ENCODE data around the gene RAB3D.
"Not testable (repeated sequence)": the region's sequence is repeated elsewhere in the genome, so short reads cannot be mapped to it uniquely, and the experiment has no call there.

RAB3D gene

GRCh38 chr19:11339254-11340098 lies at the start of gene RAB3D:
TSS of gene RAB3D (minus strand) at chr19:11339657. CDS start at chr19:11337399, 2,258 bp downstream.
- peak; percentile 56 to 73 (median 62) for DNase-seq

GRCh38 chr19:11387162-11388034 lies 47.9 kb upstream of the RAB3D start:
- no peak for DNase-seq

- no peak for DNase-seq
These were observed 45.3 kb upstream of the RAB3D start for GRCh38 chr19:11384778-11385129.

GRCh38 chr19:11383706-11384048 lies 44.2 kb upstream of the RAB3D start:
- DNase-seq: no peak

GRCh38 chr19:11382898-11383705 lies 43.6 kb upstream of the RAB3D start:
- DNase-seq: peak in 1 of 4 experiments; percentile 17

GRCh38 chr19:11380653-11381537 lies 41.4 kb upstream of the RAB3D start:
- peak; percentile 81 to 95 (median 93) for DNase-seq

GRCh38 chr19:11379857-11380350 lies 40.4 kb upstream of the RAB3D start:
- DNase-seq: no peak

GRCh38 chr19:11379269-11379845 lies 39.9 kb upstream of the RAB3D start:
- not testable (repeated sequence) for DNase-seq

GRCh38 chr19:11378319-11379189 lies 39.1 kb upstream of the RAB3D start:
- DNase-seq: no peak

- DNase-seq: no peak
These were observed 38.3 kb upstream of the RAB3D start for GRCh38 chr19:11377756-11378155.

- DNase-seq: no peak
These were observed 37.8 kb upstream of the RAB3D start for GRCh38 chr19:11377237-11377636.

GRCh38 chr19:11375143-11375948 lies 35.9 kb upstream of the RAB3D start:
- peak in 3 of 4 experiments; percentile 32 to 73 (median 66) for DNase-seq

- peak; percentile 90 to 95 (median 92) for DNase-seq
These were observed 35.1 kb upstream of the RAB3D start, which contains the start of gene SWSAP1 for GRCh38 chr19:11374433-11375142. TSS of gene SWSAP1 (plus strand) at chr19:11374666. CDS start at chr19:11374681, 15 bp downstream.

- no peak for DNase-seq
These were observed 34.5 kb upstream of the RAB3D start for GRCh38 chr19:11373885-11374432.

GRCh38 chr19:11373166-11373884 lies 33.9 kb upstream of the RAB3D start:
- DNase-seq: no peak

GRCh38 chr19:11370744-11371143 lies 31.3 kb upstream of the RAB3D start:
- DNase-seq: no peak

- DNase-seq: no peak
These were observed 28.1 kb upstream of the RAB3D start for GRCh38 chr19:11367528-11367927.
